GM18526 (cell line): ENCODE results near the gene ENTPD5.

Source experiments
- POLR2A ChIP-seq: IDR thresholded peaks from 3 replicates; pipeline ENCODE4 v1.6.1; 2011; ENCODE audit not compliant: insufficient read length; ENCODE audit errors: extremely low read depth

Gene ENTPD5

GRCh38 chr14:73968885-73969284, 50.2 kb downstream of the ENTPD5 start:
- no peak for TF ChIP-seq POLR2A

GRCh38 chr14:73965216-73965615, 53.9 kb downstream of the ENTPD5 start:
- no peak for TF ChIP-seq POLR2A

GRCh38 chr14:73961192-73961591, 57.9 kb downstream of the ENTPD5 start:
- no peak for TF ChIP-seq POLR2A

- no peak for TF ChIP-seq POLR2A
Measured at GRCh38 chr14:73958591-73958990, 60.5 kb downstream of the ENTPD5 start.

- no peak for TF ChIP-seq POLR2A
Measured at GRCh38 chr14:73955674-73956073, 63.4 kb downstream of the ENTPD5 start.

- no peak for TF ChIP-seq POLR2A
Measured at GRCh38 chr14:73953731-73954130, 65.4 kb downstream of the ENTPD5 start.

GRCh38 chr14:73949752-73950734, 69.0 kb downstream of the ENTPD5 start, which contains the start of the genes COQ6 and FAM161B:
TSS of gene COQ6 (plus strand) at chr14:73950302. CDS start at chr14:73950333, 31 bp downstream.
TSS of gene FAM161B (minus strand) at chr14:73950094. CDS start at chr14:73950026, 68 bp downstream.
- TF ChIP-seq POLR2A, result peak; percentile 92

GRCh38 chr14:73945159-73945670, 73.9 kb downstream of the ENTPD5 start:
- no peak for TF ChIP-seq POLR2A

GRCh38 chr14:73944432-73945158, 74.5 kb downstream of the ENTPD5 start:
- TF ChIP-seq POLR2A, result no peak

- no peak for TF ChIP-seq POLR2A
Measured at GRCh38 chr14:73943083-73943482, 76.0 kb downstream of the ENTPD5 start.

- TF ChIP-seq POLR2A, result no peak
Measured at GRCh38 chr14:73942180-73942579, 76.9 kb downstream of the ENTPD5 start.

GRCh38 chr14:73937012-73937411, 82.1 kb downstream of the ENTPD5 start:
- no peak for TF ChIP-seq POLR2A

GRCh38 chr14:73936548-73936947, 82.5 kb downstream of the ENTPD5 start:
- no peak for TF ChIP-seq POLR2A

- no peak for TF ChIP-seq POLR2A
Measured at GRCh38 chr14:73935666-73936065, 83.4 kb downstream of the ENTPD5 start.

- TF ChIP-seq POLR2A, result no peak
Measured at GRCh38 chr14:73924337-73924736, 94.8 kb downstream of the ENTPD5 start.

GRCh38 chr14:73916324-73916723, 102.8 kb downstream of the ENTPD5 start:
- no peak for TF ChIP-seq POLR2A
